Measurements from ENCODE around the gene KRT4. TPM values are rescaled to one million over a fixed set of nuclear protein-coding genes. Genes with fewer than 3 reads are reported as not detected.

The KRT4 gene
- total and polyA plus RNA-seq, 2 donors from 2014 or later: 0.15 TPM; not detected in 1

GRCh38 chr12:52776435-52776834 is 37.5 kb downstream of the KRT4 start:
- Histone ChIP-seq H3K9ac (ENCODE audit: low read length in 3 of 3) (no peak overlapping the region), H3K36me3 (ENCODE audit: control insufficient read depth in 2 of 3, insufficient read depth in 3 of 3, low read length in 3 of 3) (no peaks in the 10 kb centered on the region), H3K27ac (ENCODE audit: low read depth in 2 of 2, low read length in 2 of 2) (no peak overlapping the region), H3K9me3 (ENCODE audit: control insufficient read depth in 2 of 3, insufficient read depth in 1 of 3, low read length in 3 of 3) (no peaks in the 10 kb centered on the region), H3K27me3 (ENCODE audit: control insufficient read depth, insufficient read depth, low read length) (peaks cover 2% of the 10 kb centered on the region), H3K4me1 (ENCODE audit: control insufficient read depth in 2 of 3, insufficient read depth in 2 of 3, low read depth in 1 of 3, low read length in 3 of 3) (no peaks in the 10 kb centered on the region), H3K4me3 (ENCODE audit: low read length in 3 of 3) (no peak overlapping the region)
- TF ChIP-seq, protein P1, sequence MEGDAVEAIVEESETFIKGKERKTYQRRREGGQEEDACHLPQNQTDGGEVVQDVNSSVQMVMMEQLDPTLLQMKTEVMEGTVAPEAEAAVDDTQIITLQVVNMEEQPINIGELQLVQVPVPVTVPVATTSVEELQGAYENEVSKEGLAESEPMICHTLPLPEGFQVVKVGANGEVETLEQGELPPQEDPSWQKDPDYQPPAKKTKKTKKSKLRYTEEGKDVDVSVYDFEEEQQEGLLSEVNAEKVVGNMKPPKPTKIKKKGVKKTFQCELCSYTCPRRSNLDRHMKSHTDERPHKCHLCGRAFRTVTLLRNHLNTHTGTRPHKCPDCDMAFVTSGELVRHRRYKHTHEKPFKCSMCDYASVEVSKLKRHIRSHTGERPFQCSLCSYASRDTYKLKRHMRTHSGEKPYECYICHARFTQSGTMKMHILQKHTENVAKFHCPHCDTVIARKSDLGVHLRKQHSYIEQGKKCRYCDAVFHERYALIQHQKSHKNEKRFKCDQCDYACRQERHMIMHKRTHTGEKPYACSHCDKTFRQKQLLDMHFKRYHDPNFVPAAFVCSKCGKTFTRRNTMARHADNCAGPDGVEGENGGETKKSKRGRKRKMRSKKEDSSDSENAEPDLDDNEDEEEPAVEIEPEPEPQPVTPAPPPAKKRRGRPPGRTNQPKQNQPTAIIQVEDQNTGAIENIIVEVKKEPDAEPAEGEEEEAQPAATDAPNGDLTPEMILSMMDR (IDR thresholded peaks at IDR 0.05; ENCODE audit: borderline replicate concordance, extremely low read depth, insufficient read depth): no peak
- intact Hi-C loops (cut with DNase I): no loop called here
- FAIRE-seq: no peak
- DNase-seq: no peak

GRCh38 chr12:52774629-52775250 is 39.2 kb downstream of the KRT4 start:
- no peak for DNase-seq
- Histone ChIP-seq H3K4me1 (ENCODE audit: control insufficient read depth in 2 of 3, insufficient read depth in 2 of 3, low read depth in 1 of 3, low read length in 3 of 3) (no peaks in the 10 kb centered on the region), H3K36me3 (ENCODE audit: control insufficient read depth in 2 of 3, insufficient read depth in 3 of 3, low read length in 3 of 3) (no peaks in the 10 kb centered on the region), H3K4me3 (ENCODE audit: low read length in 3 of 3) (no peak overlapping the region), H3K27ac (ENCODE audit: low read depth in 2 of 2, low read length in 2 of 2) (no peak overlapping the region), H3K9ac (ENCODE audit: low read length in 3 of 3) (no peak overlapping the region), H3K9me3 (ENCODE audit: control insufficient read depth in 2 of 3, insufficient read depth in 1 of 3, low read length in 3 of 3) (no peaks in the 10 kb centered on the region), H3K27me3 (ENCODE audit: control insufficient read depth, insufficient read depth, low read length) (no peaks in the 10 kb centered on the region)
- intact Hi-C loops (cut with DNase I): no loop called here
- FAIRE-seq: no peak
- TF ChIP-seq, protein P1 (IDR thresholded peaks at IDR 0.05; ENCODE audit: borderline replicate concordance, extremely low read depth, insufficient read depth): no peak

GRCh38 chr12:52772772-52773171 is 41.1 kb downstream of the KRT4 start:
- Histone ChIP-seq H3K9ac (ENCODE audit: low read length in 3 of 3) (no peak overlapping the region), H3K9me3 (ENCODE audit: control insufficient read depth in 2 of 3, insufficient read depth in 1 of 3, low read length in 3 of 3) (no peaks in the 10 kb centered on the region), H3K4me3 (ENCODE audit: low read length in 3 of 3) (no peak overlapping the region), H3K4me1 (ENCODE audit: control insufficient read depth in 2 of 3, insufficient read depth in 2 of 3, low read depth in 1 of 3, low read length in 3 of 3) (no peaks in the 10 kb centered on the region), H3K27me3 (ENCODE audit: control insufficient read depth, insufficient read depth, low read length) (no peaks in the 10 kb centered on the region), H3K27ac (ENCODE audit: low read depth in 2 of 2, low read length in 2 of 2) (no peak overlapping the region), H3K36me3 (ENCODE audit: control insufficient read depth in 2 of 3, insufficient read depth in 3 of 3, low read length in 3 of 3) (no peaks in the 10 kb centered on the region)
- DNase-seq (no peak), FAIRE-seq (no peak)
- TF ChIP-seq, protein P1 (IDR thresholded peaks at IDR 0.05; ENCODE audit: borderline replicate concordance, extremely low read depth, insufficient read depth): no peak
- intact Hi-C loops (cut with DNase I): no loop called here

DNA sequence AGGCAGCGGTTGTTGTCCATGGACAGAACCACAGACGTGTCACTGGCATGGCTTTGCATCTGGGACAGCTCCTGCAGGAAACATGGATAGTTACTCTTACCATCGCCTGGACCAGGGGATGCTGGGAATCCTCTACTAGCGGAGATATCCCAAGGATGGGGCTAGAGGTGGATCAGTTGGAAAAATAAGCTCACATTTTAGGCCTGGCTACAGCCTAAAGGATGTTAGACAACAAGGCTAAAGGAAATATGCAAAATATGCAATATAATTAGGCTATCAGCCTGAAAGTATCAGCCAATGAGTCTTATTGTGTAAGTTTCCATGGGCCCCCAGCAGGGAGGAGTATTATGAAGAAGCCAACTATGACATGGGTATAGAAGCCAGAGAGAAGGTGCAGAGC is 41.7 kb downstream of the KRT4 start:
- DNase-seq (no peak), FAIRE-seq (no peak)
- Histone ChIP-seq H3K4me1 (ENCODE audit: control insufficient read depth in 2 of 3, insufficient read depth in 2 of 3, low read depth in 1 of 3, low read length in 3 of 3) (no peaks in the 10 kb centered on the region), H3K27ac (ENCODE audit: low read depth in 2 of 2, low read length in 2 of 2) (no peak overlapping the region), H3K9ac (ENCODE audit: low read length in 3 of 3) (no peak overlapping the region), H3K4me3 (ENCODE audit: low read length in 3 of 3) (no peak overlapping the region), H3K27me3 (ENCODE audit: control insufficient read depth, insufficient read depth, low read length) (no peaks in the 10 kb centered on the region), H3K36me3 (ENCODE audit: control insufficient read depth in 2 of 3, insufficient read depth in 3 of 3, low read length in 3 of 3) (no peaks in the 10 kb centered on the region), H3K9me3 (ENCODE audit: control insufficient read depth in 2 of 3, insufficient read depth in 1 of 3, low read length in 3 of 3) (no peaks in the 10 kb centered on the region)
- intact Hi-C loops (cut with DNase I): no loop called here
- TF ChIP-seq, protein P1 (IDR thresholded peaks at IDR 0.05; ENCODE audit: borderline replicate concordance, extremely low read depth, insufficient read depth): no peak
